ENCODE results near the gene PDZRN4.
"Not testable (repeated sequence)": the region's sequence is repeated elsewhere in the genome, so short reads cannot be mapped to it uniquely, and the experiment has no call there.

PDZRN4 gene

DNA sequence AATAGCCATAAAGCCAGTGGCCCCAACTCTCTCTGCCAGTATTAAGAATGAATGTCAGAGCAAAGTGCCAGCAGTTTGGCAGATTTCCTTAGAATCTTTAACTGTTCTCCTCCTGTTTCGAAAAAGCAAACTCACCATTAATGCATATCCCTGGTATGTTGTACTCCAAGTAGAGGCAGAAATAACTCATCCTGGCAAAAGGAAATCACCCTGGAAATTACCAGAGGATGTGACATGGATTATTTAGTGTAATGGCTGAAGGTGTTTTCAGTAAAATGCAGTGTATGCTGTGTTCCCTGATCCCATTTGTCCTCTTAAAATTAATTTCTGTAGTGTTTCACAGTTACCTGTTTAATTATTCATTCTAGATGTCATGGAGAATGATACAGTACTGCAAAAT lies 105.3 kb downstream of the PDZRN4 start:
- H3K4me3 ChIP-seq (ENCODE audit: low read length), result no peak overlapping the region
- no peak for DNase-seq (ENCODE audit: low read depth)
- TF ChIP-seq, protein P1, sequence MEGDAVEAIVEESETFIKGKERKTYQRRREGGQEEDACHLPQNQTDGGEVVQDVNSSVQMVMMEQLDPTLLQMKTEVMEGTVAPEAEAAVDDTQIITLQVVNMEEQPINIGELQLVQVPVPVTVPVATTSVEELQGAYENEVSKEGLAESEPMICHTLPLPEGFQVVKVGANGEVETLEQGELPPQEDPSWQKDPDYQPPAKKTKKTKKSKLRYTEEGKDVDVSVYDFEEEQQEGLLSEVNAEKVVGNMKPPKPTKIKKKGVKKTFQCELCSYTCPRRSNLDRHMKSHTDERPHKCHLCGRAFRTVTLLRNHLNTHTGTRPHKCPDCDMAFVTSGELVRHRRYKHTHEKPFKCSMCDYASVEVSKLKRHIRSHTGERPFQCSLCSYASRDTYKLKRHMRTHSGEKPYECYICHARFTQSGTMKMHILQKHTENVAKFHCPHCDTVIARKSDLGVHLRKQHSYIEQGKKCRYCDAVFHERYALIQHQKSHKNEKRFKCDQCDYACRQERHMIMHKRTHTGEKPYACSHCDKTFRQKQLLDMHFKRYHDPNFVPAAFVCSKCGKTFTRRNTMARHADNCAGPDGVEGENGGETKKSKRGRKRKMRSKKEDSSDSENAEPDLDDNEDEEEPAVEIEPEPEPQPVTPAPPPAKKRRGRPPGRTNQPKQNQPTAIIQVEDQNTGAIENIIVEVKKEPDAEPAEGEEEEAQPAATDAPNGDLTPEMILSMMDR (conservative IDR thresholded peaks at IDR 0.05; ENCODE audit: low read length), result no peak

DNA sequence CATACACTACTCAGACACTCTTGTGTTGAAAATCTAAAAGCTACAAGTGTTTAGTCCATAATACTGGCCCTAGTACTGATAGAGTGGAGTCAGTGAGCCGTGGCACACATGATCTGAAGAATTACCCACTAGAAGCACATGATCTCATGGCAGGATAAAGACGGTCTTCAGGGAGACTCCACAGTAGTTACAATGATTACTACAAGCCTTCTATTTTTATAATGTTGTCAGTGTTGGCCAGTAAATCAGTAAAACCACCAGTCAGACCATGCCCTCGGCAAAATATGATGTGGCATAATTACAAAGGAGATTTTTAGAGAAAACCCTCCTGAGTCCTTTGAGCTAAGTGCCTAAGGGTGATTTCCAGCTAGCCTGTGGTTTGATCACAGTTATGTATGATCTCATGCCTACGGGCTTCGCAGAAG lies 114.9 kb downstream of the PDZRN4 start:
- H3K4me3 ChIP-seq (ENCODE audit: low read length), result no peak overlapping the region
- TF ChIP-seq, protein P1 (conservative IDR thresholded peaks at IDR 0.05; ENCODE audit: low read length), result no peak
- DNase-seq (ENCODE audit: low read depth), result no peak

DNA sequence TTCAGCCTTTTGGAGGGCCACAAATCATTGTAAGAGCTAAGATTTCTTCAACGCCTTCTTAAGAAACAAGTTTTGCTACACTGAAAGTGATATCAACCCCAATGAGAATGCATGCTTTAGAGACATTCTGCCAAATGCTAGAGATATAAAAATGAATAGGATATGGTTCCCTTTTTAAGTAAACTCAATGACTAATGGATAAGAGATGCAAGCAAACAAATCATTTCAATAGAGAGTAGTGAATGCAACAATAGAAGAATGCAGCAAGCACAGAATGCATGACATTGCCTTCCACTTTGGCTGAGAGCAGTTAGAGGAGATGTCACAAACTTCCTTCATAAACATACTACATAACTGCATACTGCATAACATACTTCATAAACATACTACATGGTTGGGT lies 116.4 kb downstream of the PDZRN4 start:
- DNase-seq (ENCODE audit: low read depth), result no peak
- H3K4me3 ChIP-seq (ENCODE audit: low read length), result no peak overlapping the region
- TF ChIP-seq, protein P1 (conservative IDR thresholded peaks at IDR 0.05; ENCODE audit: low read length), result no peak

DNA sequence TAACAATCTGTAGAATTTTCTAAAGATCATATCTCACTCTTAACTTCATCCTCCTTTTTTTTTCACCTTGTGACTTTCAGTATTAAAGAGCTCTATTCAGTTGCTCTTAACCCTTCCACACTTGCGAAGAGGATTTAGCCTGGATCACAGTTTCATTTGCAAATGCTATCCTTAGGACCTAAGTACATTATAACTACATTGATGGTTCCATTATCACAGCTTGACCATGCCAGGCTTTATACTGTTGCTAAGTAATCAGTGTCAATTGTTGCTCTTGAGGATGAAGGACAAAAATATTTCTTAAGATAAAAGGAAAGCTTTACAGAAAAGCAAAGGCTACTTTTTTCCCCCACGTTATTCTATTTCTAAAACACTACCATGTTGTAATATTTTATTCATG lies 122.2 kb downstream of the PDZRN4 start:
- H3K4me3 ChIP-seq (ENCODE audit: low read length), result no peak overlapping the region
- TF ChIP-seq, protein P1 (conservative IDR thresholded peaks at IDR 0.05; ENCODE audit: low read length), result no peak
- DNase-seq (ENCODE audit: low read depth), result no peak

DNA sequence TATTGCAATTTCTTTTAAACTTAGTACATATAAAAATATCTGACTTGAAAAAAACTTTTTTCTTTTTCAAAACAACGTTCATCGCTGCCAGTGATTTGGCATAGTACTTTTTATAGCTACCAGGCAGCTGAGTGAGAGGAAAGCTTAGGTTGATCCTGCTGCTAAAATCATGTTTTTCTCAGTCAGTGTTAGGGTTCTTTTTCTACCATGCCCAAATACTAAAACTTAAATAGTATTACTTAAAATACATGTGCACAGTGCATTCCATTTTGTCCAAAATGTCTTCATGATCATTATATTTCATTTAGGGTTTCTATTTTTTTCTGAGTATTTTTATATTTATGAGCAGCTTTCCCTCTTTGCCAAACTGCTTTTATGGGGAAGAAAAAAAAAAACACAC lies 123.8 kb downstream of the PDZRN4 start:
- no peak overlapping the region for H3K4me3 ChIP-seq (ENCODE audit: low read length)
- TF ChIP-seq, protein P1 (conservative IDR thresholded peaks at IDR 0.05; ENCODE audit: low read length), result no peak
- DNase-seq (ENCODE audit: low read depth), result no peak

DNA sequence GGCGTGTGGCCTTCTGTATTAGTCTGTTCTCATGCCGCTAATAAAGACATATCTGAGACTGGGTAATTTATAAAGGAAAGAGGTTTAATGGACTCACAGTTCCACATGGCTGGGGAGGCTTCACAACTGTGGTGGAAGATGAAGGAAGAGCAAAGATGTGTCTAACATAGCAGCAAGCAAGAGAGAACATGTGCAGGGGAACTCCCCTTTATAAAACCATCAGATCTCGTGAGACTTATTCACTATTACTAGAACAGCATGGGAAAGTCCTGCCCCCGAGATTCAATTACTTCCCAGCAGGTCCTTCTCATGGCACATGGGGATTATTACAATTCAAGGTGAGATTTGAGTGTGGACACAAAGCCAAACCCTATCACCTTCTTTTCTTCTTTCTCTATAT lies 124.3 kb downstream of the PDZRN4 start:
- DNase-seq (ENCODE audit: low read depth); H3K4me3 ChIP-seq (ENCODE audit: low read length): not testable (repeated sequence)

DNA sequence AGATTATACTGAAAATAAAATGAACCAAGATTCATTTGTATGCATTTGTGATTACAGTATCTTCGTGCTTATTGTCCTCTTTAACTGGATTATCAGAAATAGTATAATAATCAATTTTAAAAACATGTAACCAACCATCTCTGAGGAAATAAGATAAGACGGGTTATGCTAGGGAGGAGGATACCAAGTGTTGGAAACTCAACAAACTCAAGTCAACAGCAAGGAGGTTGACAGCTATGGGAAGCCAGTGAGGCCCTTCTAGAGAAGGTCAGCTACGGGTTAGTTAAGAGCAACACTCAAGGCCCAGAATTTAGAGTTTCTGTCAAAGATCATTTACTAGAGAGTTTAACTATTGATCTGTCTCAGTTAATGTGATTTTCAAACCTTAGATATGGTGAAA lies 137.2 kb downstream of the PDZRN4 start:
- TF ChIP-seq, protein P1 (conservative IDR thresholded peaks at IDR 0.05; ENCODE audit: low read length), result no peak
- DNase-seq (ENCODE audit: low read depth), result no peak
- H3K4me3 ChIP-seq (ENCODE audit: low read length), result no peak overlapping the region
